NCI-H510A treated with DMSO at 0.1 percent for 48 hours (cell line): Measurements from ENCODE around the gene CTCFL.

Source experiments
- DNase-seq: peaks from one replicate; lab custom pipeline; 2025; lab: John Stamatoyannopoulos, UW

The CTCFL gene

GRCh38 chr20:57560554-57561355 is 35.8 kb upstream of the CTCFL start, which contains the start of gene PCK1:
Gene PCK1 (plus strand): TSS chr20:57561110. CDS start chr20:57561412, 302 bp downstream.
- no peak for DNase-seq

GRCh38 chr20:57559658-57560553 is 35.0 kb upstream of the CTCFL start:
- DNase-seq: no peak

- no peak for DNase-seq
Observed at GRCh38 chr20:57559289-57559634, 34.3 kb upstream of the CTCFL start.

DNA sequence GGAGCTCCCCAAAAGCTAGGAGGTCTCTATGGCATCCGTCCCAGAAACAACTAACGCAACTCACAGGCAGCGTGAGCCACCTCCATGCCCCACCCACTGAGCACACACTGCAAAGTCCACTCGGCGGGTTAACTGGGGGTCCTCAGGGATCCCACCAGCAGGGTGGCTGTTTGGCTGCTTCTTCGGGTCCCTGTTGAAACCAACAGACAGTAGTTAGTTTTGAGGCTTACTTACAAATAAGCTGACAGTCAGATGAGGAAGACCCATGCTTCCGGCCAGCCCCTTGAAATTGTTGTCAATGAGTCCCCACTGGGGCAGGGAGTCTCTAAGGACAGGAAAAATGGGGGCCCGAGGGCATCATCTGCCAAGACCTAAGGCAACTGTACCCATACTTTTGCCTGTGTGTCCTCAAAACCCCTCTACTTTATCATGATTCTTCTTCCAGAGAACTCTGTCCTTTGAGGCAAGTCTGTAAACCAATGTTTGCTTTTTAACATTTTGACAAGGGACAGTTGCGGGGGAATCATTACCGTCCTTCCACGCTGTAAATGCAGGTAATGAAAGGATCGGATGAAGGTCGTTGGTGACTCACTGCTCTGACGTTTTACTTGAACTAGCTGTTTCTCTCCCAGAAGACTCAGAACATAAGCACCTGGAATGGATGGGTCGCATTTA is 33.8 kb upstream of the CTCFL start:
- no peak for DNase-seq

- no peak for DNase-seq
Observed at GRCh38 chr20:57557926-57558613, 33.1 kb upstream of the CTCFL start.

GRCh38 chr20:57556980-57557274 is 32.0 kb upstream of the CTCFL start:
- DNase-seq: no peak

DNA sequence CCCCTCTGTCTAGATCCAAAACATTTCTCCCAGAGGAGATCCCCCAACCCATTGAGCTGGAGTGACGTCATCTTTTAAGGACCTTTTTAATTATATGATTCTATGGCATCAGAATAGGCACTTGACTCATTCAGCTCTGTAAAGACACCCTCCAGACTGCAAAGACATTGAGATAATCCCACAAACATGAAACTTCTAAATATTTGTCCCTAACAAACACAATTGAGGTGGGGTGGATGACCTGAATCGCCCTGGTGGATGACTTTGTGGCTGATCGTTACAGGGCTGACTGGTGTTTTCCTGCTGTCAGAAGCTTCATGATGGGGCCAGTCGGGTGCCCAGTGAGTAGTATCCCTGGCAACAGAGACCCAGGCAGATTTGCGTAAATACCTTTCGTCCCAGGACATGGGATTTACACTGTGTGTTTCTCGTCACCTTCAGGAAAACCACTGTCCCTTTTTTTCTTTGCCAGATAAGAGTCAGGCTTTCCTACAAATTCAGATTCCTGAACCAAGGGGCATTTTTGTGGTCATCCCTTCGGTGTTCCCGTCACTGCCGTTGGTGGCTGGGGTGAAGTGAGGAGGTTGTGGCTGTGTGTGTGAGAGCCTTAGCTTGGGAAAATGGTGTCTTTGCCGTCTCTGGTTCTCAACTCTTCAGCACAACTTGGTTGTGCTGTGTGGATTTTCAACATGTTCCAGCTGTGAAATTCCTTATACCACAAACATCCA is 30.7 kb upstream of the CTCFL start:
- DNase-seq: no peak

GRCh38 chr20:57553376-57554018 is 28.6 kb upstream of the CTCFL start:
- DNase-seq: no peak

DNA sequence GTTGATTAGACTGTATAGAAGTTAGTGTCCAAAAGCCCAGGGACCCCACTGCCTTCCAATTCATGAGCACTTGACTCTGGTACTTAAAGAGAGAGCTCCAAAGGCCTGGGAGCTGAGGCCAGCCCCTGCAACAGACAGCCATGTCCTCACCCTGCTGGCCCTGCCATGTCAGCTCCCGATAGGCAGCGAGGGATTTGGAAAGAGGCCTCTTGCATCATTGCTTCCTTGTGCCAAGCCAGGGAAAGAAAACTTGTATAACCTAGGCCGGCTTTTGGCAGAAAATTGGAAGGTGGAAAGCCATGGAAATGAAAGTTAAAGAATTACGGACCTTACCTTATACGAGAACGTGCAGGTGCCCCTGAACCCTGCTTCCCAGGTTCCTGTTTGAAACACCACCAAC is 27.5 kb upstream of the CTCFL start:
- DNase-seq: no peak

DNA sequence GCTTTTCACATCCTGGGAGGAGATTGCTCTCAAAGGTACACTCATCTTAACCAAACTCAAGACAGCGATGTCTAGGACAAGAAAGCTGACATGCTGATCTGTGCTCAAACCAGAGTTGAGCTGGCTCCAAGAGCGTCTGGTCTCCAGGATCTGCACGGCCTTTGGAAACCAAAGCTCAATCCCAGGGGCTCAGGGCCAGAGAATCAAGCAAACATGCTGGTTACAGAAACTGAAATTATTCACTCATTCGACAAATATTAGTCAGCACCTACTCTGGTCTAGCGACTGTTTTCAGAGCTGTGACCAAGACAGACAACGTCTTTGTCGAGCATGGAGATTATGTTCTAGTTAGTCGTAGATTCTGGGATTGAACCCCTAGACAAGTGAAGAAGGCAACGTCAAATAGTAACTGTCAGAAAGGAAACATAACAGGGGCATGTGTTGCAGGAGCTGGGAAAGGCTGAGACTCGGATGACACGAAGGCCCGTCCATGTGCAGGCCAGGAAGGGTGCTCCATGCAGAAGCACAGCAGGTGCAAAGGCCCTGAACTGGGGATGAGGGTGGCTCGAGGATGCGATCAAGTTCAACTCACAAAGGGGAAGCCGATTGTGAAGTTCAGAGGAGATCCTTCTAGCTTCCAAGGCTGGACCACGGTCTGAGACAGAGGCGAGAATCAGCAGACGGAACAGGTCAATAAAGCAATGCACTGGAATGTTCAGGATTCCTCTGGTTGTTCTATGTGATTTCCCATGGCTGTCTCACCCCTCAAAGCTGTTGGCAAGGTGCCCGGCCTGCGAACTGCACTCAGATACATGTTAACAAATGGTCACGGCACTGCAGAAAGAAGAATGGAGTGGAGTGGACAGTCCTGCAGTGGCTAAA is 23.5 kb upstream of the CTCFL start:
- DNase-seq: no peak

DNA sequence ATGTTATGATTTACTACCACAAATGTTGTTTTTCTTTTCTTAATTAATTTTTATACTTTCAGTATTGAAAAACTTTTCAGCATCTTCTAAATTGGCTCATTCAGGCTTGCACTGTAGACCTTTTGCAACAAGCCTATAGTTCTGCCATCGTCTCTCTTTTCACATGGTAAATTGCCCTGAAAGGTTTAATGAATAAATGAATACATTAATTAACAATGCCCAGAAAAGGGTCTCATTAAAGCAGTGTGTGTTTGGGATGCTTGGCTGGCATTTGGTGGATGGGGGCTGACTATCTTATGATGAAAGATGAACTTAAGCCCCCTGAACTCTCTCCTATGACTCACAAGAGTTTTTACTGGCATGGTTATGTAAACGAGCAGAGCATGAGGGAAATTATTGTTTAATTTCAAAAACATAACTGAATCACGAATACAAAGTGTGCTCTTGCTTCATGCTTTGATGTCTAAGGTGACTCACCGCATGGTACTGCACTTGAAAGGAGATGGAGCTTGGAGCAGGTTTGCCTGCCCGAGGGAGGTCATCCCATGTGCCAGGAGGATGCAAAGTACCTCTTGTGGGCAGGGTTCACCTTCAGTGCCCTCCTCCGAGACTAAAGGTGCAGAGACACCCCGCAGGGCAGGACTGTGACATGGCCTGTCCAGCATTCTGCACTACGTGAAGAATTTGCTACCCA is 22.2 kb upstream of the CTCFL start:
- no peak for DNase-seq

- DNase-seq: no peak
Observed at GRCh38 chr20:57545927-57546662, 21.2 kb upstream of the CTCFL start.

GRCh38 chr20:57544838-57545564 is 20.1 kb upstream of the CTCFL start:
- no peak for DNase-seq

DNA sequence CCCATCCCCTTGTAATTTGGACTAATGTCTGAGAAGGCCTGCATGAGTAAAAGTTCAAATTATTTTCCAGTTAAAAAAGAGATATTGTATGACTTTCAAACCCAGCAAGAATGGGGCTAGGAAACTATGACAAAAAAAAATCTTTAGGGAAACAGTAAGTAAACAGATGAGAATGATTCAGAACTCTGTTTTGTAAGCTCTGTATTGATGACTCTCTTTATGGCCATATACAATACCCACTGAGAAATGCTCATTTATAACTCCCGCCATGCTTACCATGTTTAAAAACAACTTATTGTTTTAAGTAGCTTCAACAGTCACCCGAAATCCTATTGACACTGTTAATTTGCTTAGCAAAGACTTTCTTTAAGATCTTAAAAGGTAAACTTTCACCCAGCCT is 18.8 kb upstream of the CTCFL start:
- DNase-seq: no peak

GRCh38 chr20:57540890-57541580 is 16.1 kb upstream of the CTCFL start:
- DNase-seq: no peak

DNA sequence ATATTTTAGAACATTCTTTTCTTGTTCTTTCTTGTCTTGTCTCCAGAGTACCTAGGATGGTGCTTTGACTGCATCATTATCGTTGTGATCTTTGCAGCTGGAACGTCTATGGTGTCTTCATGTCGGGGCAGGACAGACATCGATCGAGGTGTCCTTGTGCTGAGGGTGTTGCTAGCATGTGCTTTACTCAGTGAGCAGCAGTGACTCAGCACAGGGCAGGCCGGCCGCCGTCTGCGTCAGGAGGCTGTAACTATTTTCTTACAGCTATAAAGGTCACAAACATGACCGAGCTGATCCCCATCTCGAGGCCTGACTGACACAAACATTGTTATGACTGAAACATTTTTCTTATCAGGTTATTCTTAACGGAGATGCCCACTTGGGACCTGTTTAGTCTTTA is 14.9 kb upstream of the CTCFL start:
- DNase-seq: no peak

DNA sequence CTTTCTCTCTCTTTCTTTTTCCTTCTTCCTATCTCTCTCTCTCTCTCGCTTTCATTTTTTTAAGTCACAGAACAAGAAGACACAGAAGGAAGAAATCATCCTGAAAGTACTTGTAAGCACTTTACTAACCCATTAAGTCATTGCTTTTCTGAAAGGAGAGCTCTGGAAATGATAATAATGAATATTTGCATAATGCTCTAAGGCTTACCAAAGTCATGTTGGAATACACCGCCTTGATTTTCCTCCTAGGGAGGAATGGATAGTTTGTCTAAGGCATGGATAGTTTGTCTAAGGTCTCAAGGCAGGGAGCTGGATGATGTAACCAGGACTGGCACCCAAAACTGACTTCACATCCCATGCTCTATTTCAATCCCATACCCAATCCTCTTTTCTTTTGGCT is 12.9 kb upstream of the CTCFL start:
- DNase-seq: no peak
